GM18517 (cell line): ENCODE data around the gene CHERP.
A peak's percentile ranks its signal among the peaks of the same experiment; 100 is the strongest.

Experiments
- ATAC-seq: cut with Tn5 transposase; IDR thresholded peaks from one replicate; pipeline ENCODE4 v1.9.1; 2021; ENCODE audit warnings: mild to moderate bottlenecking, moderate library complexity; ENCODE audit not compliant: unreplicated experiment

Gene CHERP, protein sequence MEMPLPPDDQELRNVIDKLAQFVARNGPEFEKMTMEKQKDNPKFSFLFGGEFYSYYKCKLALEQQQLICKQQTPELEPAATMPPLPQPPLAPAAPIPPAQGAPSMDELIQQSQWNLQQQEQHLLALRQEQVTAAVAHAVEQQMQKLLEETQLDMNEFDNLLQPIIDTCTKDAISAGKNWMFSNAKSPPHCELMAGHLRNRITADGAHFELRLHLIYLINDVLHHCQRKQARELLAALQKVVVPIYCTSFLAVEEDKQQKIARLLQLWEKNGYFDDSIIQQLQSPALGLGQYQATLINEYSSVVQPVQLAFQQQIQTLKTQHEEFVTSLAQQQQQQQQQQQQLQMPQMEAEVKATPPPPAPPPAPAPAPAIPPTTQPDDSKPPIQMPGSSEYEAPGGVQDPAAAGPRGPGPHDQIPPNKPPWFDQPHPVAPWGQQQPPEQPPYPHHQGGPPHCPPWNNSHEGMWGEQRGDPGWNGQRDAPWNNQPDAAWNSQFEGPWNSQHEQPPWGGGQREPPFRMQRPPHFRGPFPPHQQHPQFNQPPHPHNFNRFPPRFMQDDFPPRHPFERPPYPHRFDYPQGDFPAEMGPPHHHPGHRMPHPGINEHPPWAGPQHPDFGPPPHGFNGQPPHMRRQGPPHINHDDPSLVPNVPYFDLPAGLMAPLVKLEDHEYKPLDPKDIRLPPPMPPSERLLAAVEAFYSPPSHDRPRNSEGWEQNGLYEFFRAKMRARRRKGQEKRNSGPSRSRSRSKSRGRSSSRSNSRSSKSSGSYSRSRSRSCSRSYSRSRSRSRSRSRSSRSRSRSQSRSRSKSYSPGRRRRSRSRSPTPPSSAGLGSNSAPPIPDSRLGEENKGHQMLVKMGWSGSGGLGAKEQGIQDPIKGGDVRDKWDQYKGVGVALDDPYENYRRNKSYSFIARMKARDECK

GRCh38 chr19:16542045-16542909 lies at the start of gene CHERP:
Gene CHERP (minus strand): TSS chr19:16542437. CDS start chr19:16542378, 59 bp downstream.
- ATAC-seq: peak; percentile 59

GRCh38 chr19:16590876-16591802 lies 48.9 kb upstream of the CHERP start:
- no peak for ATAC-seq

- ATAC-seq: no peak
These were observed 47.7 kb upstream of the CHERP start for GRCh38 chr19:16589917-16590316.

- no peak for ATAC-seq
These were observed 46.8 kb upstream of the CHERP start for GRCh38 chr19:16588824-16589577.

DNA sequence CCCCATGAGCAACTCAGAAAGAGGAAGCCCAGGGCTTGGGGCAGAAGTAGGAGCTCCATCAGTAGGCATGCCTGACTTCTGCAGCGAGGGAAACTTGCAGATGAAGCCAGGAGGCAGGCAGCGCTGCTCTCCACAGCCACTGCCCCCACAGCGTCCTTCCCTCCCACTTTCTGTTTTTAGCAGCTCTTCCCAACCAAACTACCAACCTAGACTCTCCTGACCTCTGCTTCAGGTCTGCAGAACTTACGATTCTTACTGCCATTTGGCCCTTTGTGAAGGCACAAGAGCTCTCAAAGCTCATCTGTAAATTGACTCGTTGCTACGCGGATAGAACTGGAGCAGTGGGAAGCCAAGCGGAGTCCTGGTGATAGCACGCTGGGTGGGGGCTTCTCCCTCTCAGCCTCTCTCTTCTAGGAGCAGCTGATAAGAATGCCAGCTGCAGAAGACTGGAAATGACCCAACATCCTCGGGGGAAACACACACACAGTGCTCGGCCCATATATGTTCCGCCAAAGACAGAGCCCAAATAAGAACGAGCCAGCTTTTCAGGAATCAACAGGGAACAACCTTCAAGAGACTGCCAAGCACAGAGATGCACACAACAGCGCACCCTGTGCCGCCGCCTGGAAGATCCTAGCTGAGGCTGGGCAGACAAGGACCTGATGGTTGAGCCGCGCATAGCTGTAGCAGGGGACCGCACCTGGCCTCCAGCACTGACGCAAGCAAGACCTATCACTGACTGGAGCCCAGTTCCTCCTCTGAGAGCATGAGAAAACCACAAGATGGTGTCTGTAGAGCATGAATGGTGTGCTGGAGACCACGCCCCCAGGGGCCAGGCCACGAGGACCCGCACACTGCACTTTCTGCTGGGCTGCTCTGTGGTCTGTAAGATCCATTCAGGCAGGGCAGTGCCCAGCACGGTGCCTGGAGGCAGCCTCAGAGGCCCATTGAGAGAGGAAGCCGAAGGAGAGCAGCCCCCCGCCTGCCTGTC lies 45.9 kb upstream of the CHERP start:
- ATAC-seq: peak; percentile 44

DNA sequence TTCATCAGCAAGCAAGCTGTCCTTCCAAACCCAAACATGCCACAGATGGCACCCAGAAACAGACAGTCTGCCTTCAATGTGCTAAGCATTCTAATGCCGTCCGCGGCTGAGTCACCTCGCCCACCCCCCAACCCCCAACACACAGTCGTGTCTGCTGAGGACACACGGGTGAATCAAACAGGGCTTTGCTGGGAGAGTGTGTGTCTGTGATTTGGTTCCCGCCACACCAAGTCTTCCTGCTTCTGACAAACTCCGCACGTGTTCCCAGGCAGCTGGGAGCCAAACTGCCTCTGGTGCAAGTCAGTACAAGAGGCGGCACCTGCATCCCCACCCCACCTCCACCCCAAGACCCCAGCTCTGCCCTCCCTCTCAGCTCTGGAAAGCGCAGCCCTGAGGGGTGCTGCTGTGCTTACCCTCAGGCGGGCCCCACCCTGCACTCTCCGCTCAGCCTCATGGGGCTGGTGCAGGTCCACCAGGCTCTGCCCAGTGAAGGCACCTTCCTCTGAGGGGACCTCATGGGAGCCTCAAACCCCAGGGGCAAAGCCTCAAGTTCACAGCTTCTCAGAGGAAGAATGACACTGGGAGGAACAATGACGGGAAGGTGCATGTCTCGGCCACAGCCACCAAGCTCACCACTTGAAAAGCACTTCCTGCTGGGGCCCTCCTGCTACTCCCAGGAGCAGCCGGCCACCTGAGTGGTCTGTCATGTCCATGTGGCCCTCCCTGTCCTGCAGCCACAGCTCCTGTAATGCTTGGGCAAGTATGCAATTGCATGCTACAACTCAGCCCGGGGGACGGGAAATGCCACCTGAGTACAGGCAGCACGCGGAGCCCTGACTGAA lies 45.0 kb upstream of the CHERP start:
- no peak for ATAC-seq

DNA sequence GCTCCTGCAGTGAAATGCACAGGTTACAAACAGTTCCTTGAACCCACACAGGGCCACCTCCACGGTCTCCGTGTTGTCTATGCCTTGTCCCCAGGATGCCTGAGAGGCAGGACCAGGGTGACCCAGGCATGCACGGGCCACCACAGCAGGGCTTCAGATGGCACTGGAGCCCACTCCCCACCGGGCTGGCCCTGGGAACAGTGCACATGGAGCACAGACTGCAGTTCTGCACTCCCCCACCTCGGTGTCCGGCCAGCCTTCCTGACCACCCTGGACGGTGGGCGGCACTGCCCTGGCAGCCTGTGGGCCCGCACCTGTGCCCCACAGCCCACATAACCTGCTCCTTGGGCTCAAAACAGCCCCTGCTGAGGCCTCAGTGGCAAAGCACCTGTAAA lies 44.2 kb upstream of the CHERP start:
- no peak for ATAC-seq

- ATAC-seq: peak; percentile 37
These were observed 43.7 kb upstream of the CHERP start for GRCh38 chr19:16585808-16586476.

DNA sequence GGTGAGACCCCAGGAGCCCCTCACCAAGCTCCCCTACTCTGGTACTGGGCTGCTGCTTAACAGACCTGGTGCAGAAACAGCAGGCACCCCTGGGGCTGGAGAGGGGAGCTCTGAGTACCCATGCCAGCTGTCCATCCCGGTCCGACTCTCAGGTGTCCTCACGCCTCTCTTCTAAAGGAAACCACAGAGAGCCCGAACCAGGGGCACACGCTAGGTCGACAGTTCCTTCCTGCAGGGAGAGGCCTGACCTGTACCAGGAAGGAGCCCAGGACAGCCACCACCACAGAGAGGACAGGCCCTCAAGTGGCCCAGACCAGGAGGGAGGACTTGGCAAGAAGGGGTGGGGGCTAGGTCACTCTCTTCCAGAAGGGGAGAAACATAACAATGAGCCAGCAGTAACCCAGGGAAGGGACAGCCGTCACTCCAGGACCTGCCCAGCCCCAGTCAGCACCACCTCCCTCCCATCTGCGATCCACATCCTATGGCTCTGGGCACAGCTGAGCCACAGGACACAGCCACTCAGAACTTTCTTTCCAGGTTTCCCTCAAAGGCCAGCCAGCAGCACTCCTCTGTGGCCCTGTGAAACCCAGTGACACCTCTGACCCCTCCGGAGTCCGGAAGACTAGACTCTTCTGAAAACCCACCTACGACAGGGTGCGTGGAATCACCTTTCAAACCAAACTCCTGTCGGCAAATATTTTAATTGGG lies 43.0 kb upstream of the CHERP start:
- ATAC-seq: no peak

- ATAC-seq: peak; percentile 53
These were observed 42.2 kb upstream of the CHERP start for GRCh38 chr19:16584248-16585093.

DNA sequence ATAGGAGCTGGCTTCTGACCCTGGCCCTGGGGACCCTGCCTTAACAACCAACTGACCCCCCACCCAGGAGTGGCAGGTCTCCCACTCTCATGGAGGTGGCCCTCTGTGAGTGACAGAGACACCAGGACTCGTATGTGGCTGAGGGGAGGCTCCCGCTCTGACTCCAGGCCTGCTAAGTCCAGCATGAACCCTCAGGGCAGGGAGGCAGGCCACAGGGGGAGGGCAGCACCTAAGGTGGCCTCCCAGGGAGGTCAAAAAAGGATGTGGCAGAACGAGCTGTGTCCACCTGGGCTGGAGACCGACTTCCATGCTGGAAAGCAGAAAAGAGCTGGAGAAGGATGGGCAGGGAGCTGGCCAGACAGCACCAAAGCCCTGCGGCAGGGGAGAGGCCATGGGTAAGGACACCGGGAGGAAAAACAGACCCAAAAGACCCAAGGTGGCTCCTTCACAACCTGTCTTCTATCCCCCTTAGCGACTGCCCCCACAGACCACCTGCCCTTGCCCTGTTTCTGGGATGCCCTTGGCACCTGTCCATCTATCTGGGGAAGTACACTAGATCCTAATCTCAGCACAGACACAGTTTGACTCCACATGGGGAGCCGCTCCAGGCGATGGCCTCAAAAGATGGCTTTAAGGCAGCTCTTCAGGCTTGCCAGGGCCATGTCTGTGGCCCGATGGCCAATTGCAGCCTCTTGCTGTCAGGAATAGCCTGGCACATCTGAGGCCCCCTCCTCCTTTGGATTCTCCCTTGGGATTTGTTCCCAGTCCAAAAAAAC lies 40.4 kb upstream of the CHERP start:
- no peak for ATAC-seq

DNA sequence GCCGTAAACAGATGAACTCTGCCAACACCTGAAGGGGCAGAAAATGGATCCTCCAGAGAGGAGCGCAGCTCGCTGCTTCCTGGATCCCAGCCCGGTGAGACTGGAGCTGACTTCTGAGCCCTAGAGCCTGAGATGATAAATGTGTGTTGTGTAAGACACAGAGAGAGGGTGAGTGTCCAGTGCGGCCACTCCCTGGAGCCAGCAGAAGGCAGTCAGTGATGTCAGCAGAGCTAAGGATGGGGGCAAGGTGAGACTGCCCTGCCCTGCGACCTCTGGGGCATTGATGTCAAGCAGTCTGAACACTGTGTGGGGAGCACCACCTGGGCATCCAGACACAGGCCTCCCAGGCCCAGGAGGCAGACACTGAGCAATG lies 39.7 kb upstream of the CHERP start:
- no peak for ATAC-seq

GRCh38 chr19:16581145-16581970 lies 39.1 kb upstream of the CHERP start:
- no peak for ATAC-seq
